ENCODE data around the gene DCST2. TPM values are rescaled to one million over a fixed set of nuclear protein-coding genes. Genes with fewer than 3 reads are reported as not detected.
A peak's percentile ranks its signal among the peaks of the same experiment; 100 is the strongest.

Gene DCST2
- total RNA-seq, 6 experiments from 2014 or later, result 0.08 to 0.14 TPM; not detected in 4

DNA sequence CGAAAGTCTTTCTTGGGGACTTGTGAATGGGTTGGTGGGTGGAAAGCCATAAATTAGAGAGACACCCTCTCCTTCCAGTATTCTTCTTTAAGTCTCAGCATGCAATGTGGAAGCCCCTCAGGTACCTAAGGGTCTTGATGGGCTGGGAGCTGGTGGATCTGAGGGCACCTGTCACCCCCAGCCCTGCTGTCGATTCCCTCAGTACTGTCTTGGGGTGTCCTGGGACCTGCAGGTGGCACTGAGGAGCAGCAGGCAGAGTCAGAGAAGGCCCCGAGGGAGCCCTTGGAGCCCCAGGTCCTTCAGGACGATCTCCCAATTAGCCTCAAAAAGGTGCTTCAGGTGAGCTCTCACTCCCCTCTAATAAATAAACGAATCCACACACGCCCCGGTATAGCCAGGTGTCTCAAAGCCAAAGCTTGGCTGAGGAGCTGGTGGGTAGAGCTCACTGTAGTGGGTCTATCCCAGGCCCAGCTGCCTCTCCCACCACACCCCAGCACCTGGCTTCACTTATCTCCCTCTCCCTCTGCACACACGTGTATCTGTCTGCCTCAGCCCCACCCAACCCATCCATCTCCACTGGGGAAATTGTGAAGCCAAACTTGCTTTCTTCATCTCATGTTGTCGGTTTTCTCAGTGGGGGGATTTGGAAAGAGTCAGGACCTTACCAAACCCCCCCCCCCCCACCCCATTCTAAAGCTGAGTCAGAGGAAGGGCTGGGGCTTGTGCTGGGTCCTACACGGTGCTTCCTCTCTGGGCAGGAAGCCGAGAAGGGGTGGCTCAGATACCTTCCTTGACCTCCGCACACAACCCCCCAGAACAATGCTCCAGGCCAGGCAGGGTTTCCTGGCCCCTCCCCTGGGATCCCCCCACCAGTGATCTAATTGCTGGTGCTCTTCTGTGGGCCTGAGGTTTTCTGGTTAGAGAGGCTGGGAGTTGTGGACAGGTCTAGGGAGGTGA, 19.1 kb upstream of the DCST2 start:
- peak; percentile 65 for TF ChIP-seq CTCF (IDR thresholded peaks at IDR 0.05)
- 0 out of 2 replicates have a peak, but pooled peaks cover 10% of the 10 kb centered on the region for H3K36me3 Mint-ChIP-seq (ENCODE audit: low read depth)
- no peak for DNase-seq
- H3K27ac Mint-ChIP-seq, result peak overlapping the region; percentile 33; the same call in 1 of the 2 replicates
- no peaks in the 10 kb centered on the region for H3K9me3 Mint-ChIP-seq
- H3K4me1 Mint-ChIP-seq (ENCODE audit: low read depth), result peaks cover 30% of the 10 kb centered on the region
- H3K4me3 Mint-ChIP-seq, result peak overlapping the region; percentile 89
- H3K27me3 Mint-ChIP-seq (ENCODE audit: insufficient read depth), result no peaks in the 10 kb centered on the region; the same call in 1 of the 2 replicates

DNA sequence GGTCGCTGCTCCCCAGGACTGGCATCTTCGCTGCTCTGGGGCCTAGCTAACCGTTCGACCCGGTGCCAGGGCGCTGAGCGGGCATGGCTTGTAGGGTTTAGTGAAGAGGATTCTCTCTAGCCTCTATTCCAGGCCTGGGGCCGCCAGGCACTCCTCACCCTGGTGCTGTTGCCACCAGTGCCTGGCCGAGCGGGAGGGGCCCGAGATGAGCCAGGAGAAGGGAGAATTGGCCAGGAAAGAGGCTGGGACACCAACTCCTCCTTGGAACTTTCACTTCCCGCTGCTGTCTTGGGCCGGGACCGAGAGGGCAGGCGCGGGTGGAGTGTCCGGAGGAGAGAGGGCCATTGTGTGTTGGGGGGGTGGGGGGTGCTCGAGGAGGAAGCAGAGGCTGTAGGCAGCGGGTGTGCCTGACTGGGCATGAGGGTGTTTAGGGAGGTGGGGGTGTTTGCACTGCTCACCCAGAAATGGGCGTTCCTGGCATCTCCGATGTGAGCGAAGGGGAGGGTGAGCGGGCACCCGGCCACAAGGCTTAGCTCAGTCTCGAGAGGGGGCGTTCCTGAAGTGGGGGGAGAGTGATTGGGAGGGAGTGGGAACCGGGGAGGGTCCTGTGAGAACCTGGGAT, 18.3 kb upstream of the DCST2 start:
- Mint-ChIP-seq H3K4me3 (peak overlapping the region; percentile 89), H3K27ac (peak overlapping the region; percentile 33; the same call in 1 of the 2 replicates), H3K36me3 (ENCODE audit: low read depth) (0 out of 2 replicates have a peak, but pooled peaks cover 10% of the 10 kb centered on the region), H3K27me3 (ENCODE audit: insufficient read depth) (no peaks in the 10 kb centered on the region; the same call in 1 of the 2 replicates), H3K9me3 (no peaks in the 10 kb centered on the region), H3K4me1 (ENCODE audit: low read depth) (peaks cover 30% of the 10 kb centered on the region)
- peak; percentile 11 for DNase-seq
- no peak for TF ChIP-seq CTCF (IDR thresholded peaks at IDR 0.05)

DNA sequence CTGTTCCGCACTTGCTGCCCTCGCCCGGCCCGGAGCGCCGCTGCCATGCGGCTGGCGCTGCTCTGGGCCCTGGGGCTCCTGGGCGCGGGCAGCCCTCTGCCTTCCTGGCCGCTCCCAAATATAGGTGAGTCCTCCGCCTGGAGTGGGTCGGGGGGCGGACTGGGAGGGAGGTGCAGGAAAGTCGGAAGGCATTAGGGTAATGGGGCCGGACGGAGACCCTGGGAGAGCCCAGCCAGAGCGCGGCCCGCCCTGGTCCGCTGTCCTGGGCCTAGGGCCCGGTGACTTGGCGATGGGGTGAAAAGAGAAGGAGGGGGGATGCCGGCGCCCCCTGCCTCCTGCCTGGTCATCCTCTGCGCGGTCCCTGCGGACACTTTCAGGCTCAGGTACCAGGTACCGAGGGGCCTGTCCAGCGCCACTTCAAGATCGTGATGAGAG, 17.8 kb upstream of the DCST2 start:
- H3K27me3 Mint-ChIP-seq (ENCODE audit: insufficient read depth), result no peaks in the 10 kb centered on the region; the same call in 1 of the 2 replicates
- H3K9me3 Mint-ChIP-seq, result no peaks in the 10 kb centered on the region
- no peak for DNase-seq
- H3K4me3 Mint-ChIP-seq, result peak overlapping the region; percentile 89
- 0 out of 2 replicates have a peak overlapping the region, but pooled peaks have one; percentile 33 for H3K27ac Mint-ChIP-seq
- TF ChIP-seq CTCF (IDR thresholded peaks at IDR 0.05), result no peak
- peaks cover 30% of the 10 kb centered on the region for H3K4me1 Mint-ChIP-seq (ENCODE audit: low read depth)
- 0 out of 2 replicates have a peak, but pooled peaks cover 9% of the 10 kb centered on the region for H3K36me3 Mint-ChIP-seq (ENCODE audit: low read depth)

- no peaks in the 10 kb centered on the region for H3K9me3 Mint-ChIP-seq
- H3K27me3 Mint-ChIP-seq (ENCODE audit: insufficient read depth), result no peaks in the 10 kb centered on the region; the same call in 1 of the 2 replicates
- H3K27ac Mint-ChIP-seq, result peak within 1 kb of the TSS; percentile 74
- TF ChIP-seq CTCF (IDR thresholded peaks at IDR 0.05), result peak; percentile 93
- DNase-seq, result peak; percentile 47
- H3K4me3 Mint-ChIP-seq, result peak within 1 kb of the TSS; percentile 89
- peaks cover 33% of the 10 kb centered on the region for H3K4me1 Mint-ChIP-seq (ENCODE audit: low read depth)
- 0 out of 2 replicates have a peak, but pooled peaks cover 3% of the 10 kb centered on the region for H3K36me3 Mint-ChIP-seq (ENCODE audit: low read depth)
Observed at GRCh38 chr1:155050560-155051341, 17.2 kb upstream of the DCST2 start, which contains the start of gene ADAM15. ADAM15 (plus strand) TSS chr1:155051316; CDS start chr1:155051387, 71 bp downstream.
